Measurements from ENCODE around the gene COL5A3. TPM values are rescaled to one million over a fixed set of nuclear protein-coding genes. Genes with fewer than 3 reads are reported as not detected.

The COL5A3 gene
- total RNA-seq, 2 experiments from 2014 or later = 0.77 to 1.1 TPM

DNA sequence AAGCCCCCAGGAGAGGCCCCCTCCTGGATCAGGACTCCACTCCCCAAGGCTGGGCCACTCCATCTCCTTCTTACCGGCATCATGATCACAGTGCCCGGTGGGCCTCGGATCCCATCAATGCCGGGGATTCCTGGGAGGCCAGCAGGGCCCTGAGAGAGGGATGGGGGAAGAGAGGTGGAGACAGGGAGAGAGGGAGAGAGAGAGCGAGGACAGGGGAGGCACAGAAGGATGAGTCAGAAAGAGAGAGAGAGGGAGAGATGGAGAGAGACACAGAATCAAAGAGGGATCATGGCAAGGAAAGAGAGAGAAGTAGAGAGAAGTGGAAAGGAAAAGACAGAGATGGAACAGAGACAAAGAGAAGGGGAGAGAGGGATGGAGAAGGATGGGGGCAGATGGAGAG is 13.8 kb downstream of the COL5A3 start:
- intact Hi-C loops (cut with DNase I, micrococcal nuclease) = no loop called here
- ChIA-PET CTCF (no interaction called here), POLR2A (no interaction called here)
- DNase-seq (no peak), ATAC-seq (no peak)
- Mint-ChIP-seq H3K27me3 (peaks cover 11% of the 10 kb centered on the region), H3K9me3 (ENCODE audit: low read depth) (no peaks in the 10 kb centered on the region), H3K4me1 (peaks cover 2% of the 10 kb centered on the region), H3K36me3 (ENCODE audit: low read depth) (no peaks in the 10 kb centered on the region), H3K27ac (no peak overlapping the region), H3K4me3 (no peak overlapping the region)

DNA sequence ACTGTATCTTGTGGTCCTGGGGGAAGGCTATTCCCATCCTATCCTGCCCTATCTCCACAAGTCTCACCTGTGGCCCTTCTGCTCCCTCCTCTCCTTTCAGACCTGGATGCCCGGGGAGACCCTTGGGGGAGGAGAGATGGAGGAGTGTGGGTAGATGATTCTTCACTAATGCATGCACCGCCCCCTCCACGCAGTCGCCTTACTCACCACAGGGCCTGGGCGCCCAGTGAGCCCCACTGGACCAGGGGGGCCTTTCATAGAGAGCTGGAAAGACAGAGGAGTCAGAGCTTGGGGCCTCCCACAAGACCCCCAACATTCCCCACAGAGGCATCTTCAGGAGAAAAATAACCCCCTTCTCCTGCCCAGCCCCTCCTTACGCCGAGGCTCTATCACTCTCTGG is 14.3 kb downstream of the COL5A3 start:
- Mint-ChIP-seq H3K27ac (no peak overlapping the region), H3K4me3 (no peak overlapping the region), H3K9me3 (ENCODE audit: low read depth) (no peaks in the 10 kb centered on the region), H3K36me3 (ENCODE audit: low read depth) (no peaks in the 10 kb centered on the region), H3K27me3 (peaks cover 13% of the 10 kb centered on the region), H3K4me1 (peaks cover 2% of the 10 kb centered on the region)
- POLR2A ChIA-PET = no interaction called here
- CTCF ChIA-PET = interaction anchor here (0.7 kb wide), 1 partner anchor 494 kb away, joined by 3 read pairs; no protein-coding TSS in a partner anchor
- ATAC-seq = no peak
- intact Hi-C loops (cut with DNase I, micrococcal nuclease) = no loop called here
- no peak for DNase-seq

DNA sequence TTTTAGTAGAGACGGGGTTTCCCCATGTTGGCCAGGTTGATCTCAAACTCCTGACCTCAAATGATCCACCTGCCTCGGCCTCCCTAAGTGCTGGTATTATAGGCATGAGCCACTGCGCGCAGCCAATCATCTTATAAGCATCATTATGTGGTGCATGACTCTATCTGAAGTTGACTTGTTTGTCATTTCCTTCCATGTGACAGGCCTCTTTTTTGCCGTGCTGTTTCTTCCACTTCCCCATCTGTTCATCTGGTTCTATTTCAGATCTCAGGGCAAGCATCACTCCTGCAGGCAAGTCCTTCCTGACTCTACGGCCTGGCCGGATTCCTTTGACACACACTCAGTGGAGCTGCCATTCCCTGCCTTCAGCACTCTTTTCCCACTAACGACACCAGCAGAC is 15.2 kb downstream of the COL5A3 start:
- Mint-ChIP-seq H3K9me3 (ENCODE audit: low read depth) (no peaks in the 10 kb centered on the region), H3K27ac (no peak overlapping the region), H3K4me3 (no peak overlapping the region), H3K36me3 (ENCODE audit: low read depth) (no peaks in the 10 kb centered on the region), H3K27me3 (peaks cover 11% of the 10 kb centered on the region), H3K4me1 (peaks cover under 1% of the 10 kb centered on the region)
- CTCF ChIA-PET = no interaction called here
- ATAC-seq (no peak), DNase-seq (no peak)
- POLR2A ChIA-PET = no interaction called here
- intact Hi-C loops (cut with DNase I, micrococcal nuclease) = no loop called here

DNA sequence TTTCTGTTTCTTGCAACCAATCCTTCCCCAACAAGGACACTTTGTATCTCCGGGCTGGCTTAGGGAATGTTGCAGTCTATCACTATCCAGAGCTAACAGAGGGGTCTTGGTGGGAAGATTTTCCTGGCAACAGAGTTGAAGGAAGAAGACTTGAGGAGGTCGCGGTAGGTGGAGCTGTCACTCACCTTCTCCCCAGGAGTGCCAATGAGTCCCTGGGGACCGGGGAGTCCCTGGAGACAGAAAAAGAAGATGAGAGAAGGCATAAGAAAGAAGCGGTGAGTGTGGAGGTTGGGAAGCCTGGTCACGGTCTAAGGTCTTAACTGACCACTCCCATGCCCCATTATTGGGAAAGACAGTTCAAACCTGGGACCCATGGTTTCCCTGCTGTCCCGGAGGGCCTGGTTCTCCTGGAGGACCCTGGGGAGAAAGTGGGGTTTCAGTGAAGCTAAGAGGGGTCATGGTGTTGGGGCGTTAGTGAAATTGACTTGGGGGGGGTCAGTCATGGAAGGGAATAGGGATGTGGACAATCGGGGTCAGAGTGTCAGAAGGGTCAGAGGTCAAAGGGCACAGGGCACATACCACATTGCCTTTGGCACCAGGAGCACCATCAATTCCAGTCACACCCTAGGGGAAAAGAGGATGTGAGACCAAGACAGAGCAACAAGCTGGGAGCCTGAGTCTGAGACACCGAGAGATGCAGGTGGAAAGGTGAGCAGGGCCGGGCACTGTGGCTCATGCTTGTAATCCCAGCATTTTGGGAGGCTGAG is 18.7 kb downstream of the COL5A3 start:
- intact Hi-C loops (cut with DNase I, micrococcal nuclease) = no loop called here
- Mint-ChIP-seq H3K9me3 (ENCODE audit: low read depth) (no peaks in the 10 kb centered on the region), H3K27me3 (peaks cover 2% of the 10 kb centered on the region), H3K4me1 (no peaks in the 10 kb centered on the region), H3K4me3 (no peak overlapping the region), H3K27ac (no peak overlapping the region), H3K36me3 (ENCODE audit: low read depth) (no peaks in the 10 kb centered on the region)
- ATAC-seq (no peak), DNase-seq (no peak)
- ChIA-PET CTCF (no interaction called here), POLR2A (no interaction called here)

DNA sequence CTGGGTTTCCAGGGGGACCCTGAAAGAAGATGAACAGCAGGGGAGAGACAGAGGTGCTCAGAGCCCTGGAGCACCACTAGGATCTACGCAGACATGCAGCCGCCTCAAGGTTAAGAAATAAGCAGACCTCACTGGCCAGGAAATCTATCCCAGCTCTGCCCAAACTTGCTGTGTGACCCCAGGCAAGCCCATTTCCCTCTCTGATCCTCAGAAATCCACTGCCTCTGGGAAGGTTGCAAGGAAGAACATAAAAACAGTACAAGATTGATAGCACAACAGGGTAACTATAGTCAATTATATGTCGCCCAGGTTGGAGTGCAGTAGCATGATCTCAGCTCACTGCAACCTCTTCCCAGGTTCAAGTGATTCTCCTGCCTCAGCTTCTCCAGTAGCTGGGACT is 20.8 kb downstream of the COL5A3 start:
- Mint-ChIP-seq H3K27me3 (peaks cover 2% of the 10 kb centered on the region), H3K4me1 (no peaks in the 10 kb centered on the region), H3K4me3 (no peak overlapping the region), H3K36me3 (ENCODE audit: low read depth) (no peaks in the 10 kb centered on the region), H3K9me3 (ENCODE audit: low read depth) (no peaks in the 10 kb centered on the region), H3K27ac (no peak overlapping the region)
- ChIA-PET POLR2A (no interaction called here), CTCF (interaction anchor here (0.7 to 1.4 kb wide), 2 partner anchors 10 to 46 kb away, joined by 3 read pairs; no protein-coding TSS in a partner anchor)
- intact Hi-C loops (cut with DNase I, micrococcal nuclease) = no loop called here
- no peak for ATAC-seq
- no peak for DNase-seq

DNA sequence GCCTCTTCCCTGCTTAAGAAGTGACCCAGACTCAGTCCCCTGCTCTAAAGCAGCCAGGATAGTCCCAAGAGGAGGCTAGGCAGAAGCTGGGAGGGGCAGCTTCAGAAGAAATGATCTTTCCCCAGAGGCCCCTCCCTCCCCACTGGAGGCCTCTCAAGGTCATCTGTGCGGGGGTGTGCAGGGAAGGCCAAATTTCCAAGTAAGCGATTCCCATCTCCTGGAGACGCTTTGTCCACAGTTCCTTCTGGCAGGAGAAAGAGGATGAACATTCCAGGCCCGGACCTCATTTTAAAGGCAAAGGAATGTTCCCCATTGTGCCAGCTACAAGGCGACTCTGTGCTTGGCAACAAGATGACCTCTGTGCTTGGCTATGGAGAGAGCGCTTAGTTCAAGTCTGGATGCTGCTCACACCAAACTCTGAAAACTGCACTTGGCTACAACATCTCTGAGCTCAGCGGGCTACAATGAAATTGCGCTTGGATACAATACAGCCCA is 23.5 kb downstream of the COL5A3 start:
- no peak overlapping the region for H3K27ac Mint-ChIP-seq
- no peak for DNase-seq
- ChIA-PET CTCF (interaction anchor here (1.0 kb wide), 1 partner anchor 14 kb away, joined by 4 read pairs; no protein-coding TSS in a partner anchor), POLR2A (no interaction called here)
- H3K4me3 Mint-ChIP-seq = no peak overlapping the region
- H3K4me1 Mint-ChIP-seq = no peaks in the 10 kb centered on the region
- H3K36me3 Mint-ChIP-seq (ENCODE audit: low read depth) = no peaks in the 10 kb centered on the region
- H3K9me3 Mint-ChIP-seq (ENCODE audit: low read depth) = no peaks in the 10 kb centered on the region
- no peak for ATAC-seq
- intact Hi-C loops (cut with DNase I, micrococcal nuclease) = no loop called here
- peaks cover 2% of the 10 kb centered on the region for H3K27me3 Mint-ChIP-seq

DNA sequence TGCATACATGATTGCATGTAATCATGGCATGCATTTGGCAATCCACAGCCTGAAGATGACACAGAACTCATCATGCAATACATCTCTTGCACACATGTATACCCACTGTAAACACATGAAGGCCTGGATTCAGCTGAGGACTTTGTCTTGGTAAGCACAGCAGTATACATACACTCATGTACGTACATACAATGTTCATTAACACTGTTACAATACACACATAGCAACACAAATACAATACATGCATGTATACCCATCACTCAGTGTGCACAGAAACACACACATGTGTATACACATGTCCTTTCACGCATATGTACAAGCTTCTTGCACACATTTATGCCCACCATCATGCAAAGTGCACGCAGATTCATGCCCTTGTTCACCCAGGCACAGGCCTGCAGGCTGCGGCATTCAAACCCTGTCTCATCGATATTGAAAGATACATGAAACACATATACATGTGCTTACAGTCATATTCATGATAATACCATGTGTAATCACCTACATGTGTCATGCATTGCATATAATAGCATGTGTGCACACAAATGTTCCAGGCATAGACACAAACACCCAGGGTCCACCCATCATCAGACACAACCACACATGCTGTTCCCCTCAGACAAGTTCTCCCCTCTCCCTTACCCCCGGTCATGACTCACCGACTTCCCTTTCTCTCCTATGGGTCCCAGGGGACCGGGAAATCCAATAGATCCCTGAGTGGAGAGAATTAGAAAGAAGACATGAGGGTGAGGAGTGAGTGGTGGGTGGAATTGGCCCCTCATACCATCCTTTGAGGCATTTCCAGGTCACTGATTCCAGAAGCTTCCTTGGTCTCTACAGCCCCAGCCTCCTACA is 28.7 kb downstream of the COL5A3 start:
- ATAC-seq (no peak), DNase-seq (no peak)
- intact Hi-C loops (cut with DNase I, micrococcal nuclease) = no loop called here
- Mint-ChIP-seq H3K4me1 (no peaks in the 10 kb centered on the region), H3K4me3 (no peak overlapping the region), H3K36me3 (ENCODE audit: low read depth) (no peaks in the 10 kb centered on the region), H3K9me3 (ENCODE audit: low read depth) (no peaks in the 10 kb centered on the region), H3K27me3 (no peaks in the 10 kb centered on the region), H3K27ac (no peak overlapping the region)
- ChIA-PET CTCF (interaction anchor here (0.6 to 2.2 kb wide), 3 partner anchors 18 to 50 kb away, joined by 3 to 7 read pairs (median 4); no protein-coding TSS in a partner anchor), POLR2A (no interaction called here)

DNA sequence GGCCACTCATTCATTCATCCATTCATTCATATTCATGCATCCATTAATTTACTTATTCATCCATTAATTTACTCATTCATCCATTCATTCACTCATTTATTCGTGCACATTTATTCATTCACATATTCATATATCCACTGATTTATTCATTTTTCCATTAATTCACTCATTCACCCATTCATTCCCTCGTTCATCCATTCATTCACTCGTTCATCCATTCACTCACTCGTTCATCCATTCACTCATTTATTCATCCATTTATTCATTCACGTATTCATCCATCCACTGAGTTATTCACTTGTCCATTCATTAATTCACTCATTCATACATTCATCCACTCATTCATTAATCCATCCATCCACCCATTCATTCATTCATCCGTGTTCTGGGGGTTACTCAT is 38.2 kb downstream of the COL5A3 start:
- H3K27ac Mint-ChIP-seq = no peak overlapping the region
- no peak for ATAC-seq
- intact Hi-C loops (cut with DNase I, micrococcal nuclease) = no loop called here
- POLR2A ChIA-PET = no interaction called here
- peaks cover 2% of the 10 kb centered on the region for H3K4me1 Mint-ChIP-seq
- no peaks in the 10 kb centered on the region for H3K9me3 Mint-ChIP-seq (ENCODE audit: low read depth)
- no peaks in the 10 kb centered on the region for H3K36me3 Mint-ChIP-seq (ENCODE audit: low read depth)
- no peak for DNase-seq
- CTCF ChIA-PET = no interaction called here
- H3K27me3 Mint-ChIP-seq = peaks cover 17% of the 10 kb centered on the region
- no peak overlapping the region for H3K4me3 Mint-ChIP-seq

DNA sequence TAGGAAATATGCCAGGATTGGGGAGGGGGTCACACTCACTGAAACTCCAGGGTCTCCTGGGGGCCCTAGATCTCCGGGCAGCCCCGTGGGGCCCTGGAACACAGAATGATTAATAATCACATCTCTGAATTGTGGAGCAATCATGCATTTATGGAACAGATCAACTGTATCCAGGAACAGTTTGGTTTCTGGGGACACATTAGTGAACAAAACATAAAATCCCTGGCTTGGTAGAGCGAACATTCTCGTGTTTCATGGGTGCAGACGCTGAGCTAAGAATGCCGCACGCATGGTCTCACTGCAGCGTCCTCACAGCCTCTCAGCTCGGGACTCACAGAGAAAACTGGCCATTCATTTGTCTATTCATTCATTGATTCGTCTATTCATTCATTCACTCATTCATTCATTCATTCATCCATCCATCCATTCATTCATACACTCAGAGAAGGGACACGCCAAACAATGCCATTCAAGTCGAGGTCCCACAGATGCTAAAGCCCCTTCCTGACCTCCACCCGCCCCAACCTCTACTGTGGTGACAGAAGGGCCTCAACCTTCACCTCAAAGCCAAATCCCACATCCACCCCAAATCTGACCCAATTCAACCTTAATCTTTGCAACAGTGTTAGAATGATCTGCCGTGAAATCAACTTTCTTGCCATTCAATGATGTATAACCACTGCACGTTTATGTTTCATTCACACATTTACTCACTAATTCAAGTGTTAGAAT is 39.0 kb downstream of the COL5A3 start:
- no peak for DNase-seq

DNA sequence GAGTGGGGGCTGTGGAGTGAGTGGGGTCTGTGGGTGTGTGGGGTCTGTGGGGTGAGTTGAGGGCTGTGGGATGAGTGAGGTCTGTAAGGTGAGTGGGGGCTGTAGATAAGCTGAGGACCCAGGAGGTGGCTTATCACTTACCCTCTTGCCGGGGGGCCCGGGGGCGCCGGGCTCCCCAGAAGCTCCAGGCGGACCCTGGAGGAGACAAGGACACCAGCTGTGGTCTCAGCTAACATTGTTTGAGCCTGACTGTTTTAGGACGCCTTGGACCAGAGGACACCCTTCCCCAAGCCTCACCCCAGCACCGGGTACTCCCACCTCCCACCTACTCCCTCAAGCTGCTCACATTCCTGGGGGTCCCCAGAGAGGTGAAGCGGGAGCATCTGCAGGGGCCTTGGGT is 39.8 kb downstream of the COL5A3 start:
- ATAC-seq = no peak
- DNase-seq = no peak
- Mint-ChIP-seq H3K9me3 (ENCODE audit: low read depth) (no peaks in the 10 kb centered on the region), H3K27ac (no peak overlapping the region), H3K36me3 (ENCODE audit: low read depth) (no peaks in the 10 kb centered on the region), H3K4me1 (peaks cover 5% of the 10 kb centered on the region), H3K4me3 (no peak overlapping the region), H3K27me3 (peaks cover 28% of the 10 kb centered on the region)
- intact Hi-C loops (cut with DNase I, micrococcal nuclease) = no loop called here
- ChIA-PET CTCF (interaction anchor here (0.7 to 1.1 kb wide), 2 partner anchors 18 to 30 kb away, joined by 3 to 6 read pairs; no protein-coding TSS in a partner anchor), POLR2A (no interaction called here)

More for the DNA sequence above, 39.0 kb downstream of the COL5A3 start:
- ATAC-seq = no peak
- Mint-ChIP-seq H3K9me3 (ENCODE audit: low read depth) (no peaks in the 10 kb centered on the region), H3K36me3 (ENCODE audit: low read depth) (no peaks in the 10 kb centered on the region), H3K27ac (no peak overlapping the region), H3K4me3 (no peak overlapping the region), H3K27me3 (peaks cover 22% of the 10 kb centered on the region), H3K4me1 (peaks cover 5% of the 10 kb centered on the region)
- POLR2A ChIA-PET = no interaction called here
- CTCF ChIA-PET = interaction anchor here (0.7 kb wide), 1 partner anchor 29 kb away, joined by 3 read pairs; no protein-coding TSS in a partner anchor
- intact Hi-C loops (cut with DNase I, micrococcal nuclease) = no loop called here

DNA sequence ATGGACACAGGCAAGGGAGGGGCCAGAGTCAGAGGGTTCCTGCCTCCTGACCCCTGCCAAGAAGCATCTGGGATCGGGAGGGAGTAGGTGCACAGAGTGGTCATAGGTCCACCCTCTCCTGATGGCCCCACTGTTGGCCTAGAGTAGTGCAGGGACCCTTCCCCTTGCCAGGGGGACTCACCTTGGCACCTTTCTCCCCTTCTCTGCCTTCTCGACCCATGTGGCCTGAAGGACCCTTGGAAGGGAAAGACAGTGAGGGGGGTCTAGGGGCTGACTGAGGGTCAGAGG is 40.7 kb downstream of the COL5A3 start:
- H3K27me3 Mint-ChIP-seq = peaks cover 29% of the 10 kb centered on the region
- peaks cover 5% of the 10 kb centered on the region for H3K4me1 Mint-ChIP-seq
- no peaks in the 10 kb centered on the region for H3K36me3 Mint-ChIP-seq (ENCODE audit: low read depth)
- POLR2A ChIA-PET = interaction anchor here (0.6 kb wide), 1 partner anchor 531 kb away, joined by 3 read pairs; no protein-coding TSS in a partner anchor
- no peak overlapping the region for H3K27ac Mint-ChIP-seq
- no peak overlapping the region for H3K4me3 Mint-ChIP-seq
- CTCF ChIA-PET = no interaction called here
- ATAC-seq = no peak
- no peak for DNase-seq
- H3K9me3 Mint-ChIP-seq (ENCODE audit: low read depth) = no peaks in the 10 kb centered on the region
- intact Hi-C loops (cut with DNase I, micrococcal nuclease) = no loop called here

Measured in activated CD4-positive, alpha-beta T cell treated with anti-CD3 and anti-CD28 coated beads for 36 hours (primary cell).